GM12864 (cell line): ENCODE data around the gene TAS2R41.

ENCODE experiments used
- DNase-seq: peaks from one replicate; pipeline ENCODE4 v3.0.0-alpha.2; 2011; ENCODE audit warnings: low read depth
- H3K4me3 ChIP-seq: 2 replicates; pipeline ENCODE4 v1.5.1; 2011; ENCODE audit warnings: mild to moderate bottlenecking, low read depth, low read length, control low read depth
- CTCF ChIP-seq: IDR thresholded peaks from 2 replicates; pipeline ENCODE4 v1.5.1; 2011; ENCODE audit warnings: low read depth, mild to moderate bottlenecking, moderate library complexity, low read length, control low read depth, inconsistent platforms; ENCODE audit errors: missing control alignments

Gene TAS2R41

GRCh38 chr7:143507534-143508055 lies 29.9 kb downstream of the TAS2R41 start:
- no peak overlapping the region for H3K4me3 ChIP-seq
- TF ChIP-seq CTCF, result no peak
- no peak for DNase-seq

GRCh38 chr7:143510854-143511592 lies 33.4 kb downstream of the TAS2R41 start:
- no peak overlapping the region for H3K4me3 ChIP-seq
- DNase-seq, result no peak
- TF ChIP-seq CTCF, result no peak

- DNase-seq, result no peak
- TF ChIP-seq CTCF, result no peak
Measured at GRCh38 chr7:143511593-143512047, 33.9 kb downstream of the TAS2R41 start.

GRCh38 chr7:143512488-143513340 lies 35.0 kb downstream of the TAS2R41 start:
- TF ChIP-seq CTCF, result no peak

More at GRCh38 chr7:143511593-143512047, 33.9 kb downstream of the TAS2R41 start:
- no peak overlapping the region for H3K4me3 ChIP-seq

GRCh38 chr7:143514487-143514886 lies 36.8 kb downstream of the TAS2R41 start:
- TF ChIP-seq CTCF, result no peak
- no peak overlapping the region for H3K4me3 ChIP-seq
- DNase-seq, result no peak

More at GRCh38 chr7:143512488-143513340, 35.0 kb downstream of the TAS2R41 start:
- DNase-seq, result no peak
- H3K4me3 ChIP-seq, result no peak overlapping the region

GRCh38 chr7:143514995-143515735 lies 37.5 kb downstream of the TAS2R41 start:
- DNase-seq, result no peak
- no peak overlapping the region for H3K4me3 ChIP-seq

More at GRCh38 chr7:143514995-143515735, 37.5 kb downstream of the TAS2R41 start:
- TF ChIP-seq CTCF, result no peak
